Measurements from ENCODE around the gene PLA2G4A. TPM values are rescaled to one million over a fixed set of nuclear protein-coding genes. Genes with fewer than 3 reads are reported as not detected.

PLA2G4A gene
- total RNA-seq, 1 experiment from 2014 or later, result 17.4 TPM

DNA sequence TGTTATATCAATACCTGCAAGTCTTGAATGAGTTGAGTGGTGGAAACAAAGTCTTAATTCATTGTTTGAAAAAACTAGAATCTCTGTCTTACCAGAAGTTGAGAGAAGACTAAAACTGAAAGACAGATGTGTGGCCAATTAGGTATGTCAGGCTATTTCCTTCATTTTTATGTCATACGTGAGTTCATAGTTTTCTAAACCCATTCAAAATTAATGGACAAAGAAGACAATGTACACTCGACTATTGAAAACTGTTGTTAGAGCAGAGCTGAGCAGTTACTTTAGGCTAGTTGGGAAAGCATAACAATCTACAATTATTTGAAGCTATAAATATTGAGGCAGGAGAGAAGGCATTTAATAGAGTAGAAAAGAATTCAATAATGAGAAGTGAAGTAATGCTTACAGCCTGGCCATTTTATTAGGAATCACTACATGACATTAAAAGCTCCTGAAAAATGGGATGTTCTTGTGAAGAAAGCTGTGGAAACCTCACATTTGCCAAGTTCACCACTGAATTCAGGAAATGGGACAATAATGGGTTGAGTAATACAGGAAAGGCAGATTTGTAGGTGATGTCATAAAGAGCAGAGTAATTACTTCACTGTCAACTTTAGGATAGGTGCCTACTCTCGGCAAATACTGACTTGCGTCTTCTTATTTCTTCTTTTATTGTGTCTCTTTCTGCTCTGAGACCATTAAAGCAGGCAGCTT lies 204.4 kb downstream of the PLA2G4A start:
- no peak for DNase-seq (ENCODE audit: low read depth)
- in situ Hi-C loops (cut with HindIII; ENCODE audit: low pct_unique_long_range_greater_than_20kb, low sequenced_read_pairs), result no loop called here

DNA sequence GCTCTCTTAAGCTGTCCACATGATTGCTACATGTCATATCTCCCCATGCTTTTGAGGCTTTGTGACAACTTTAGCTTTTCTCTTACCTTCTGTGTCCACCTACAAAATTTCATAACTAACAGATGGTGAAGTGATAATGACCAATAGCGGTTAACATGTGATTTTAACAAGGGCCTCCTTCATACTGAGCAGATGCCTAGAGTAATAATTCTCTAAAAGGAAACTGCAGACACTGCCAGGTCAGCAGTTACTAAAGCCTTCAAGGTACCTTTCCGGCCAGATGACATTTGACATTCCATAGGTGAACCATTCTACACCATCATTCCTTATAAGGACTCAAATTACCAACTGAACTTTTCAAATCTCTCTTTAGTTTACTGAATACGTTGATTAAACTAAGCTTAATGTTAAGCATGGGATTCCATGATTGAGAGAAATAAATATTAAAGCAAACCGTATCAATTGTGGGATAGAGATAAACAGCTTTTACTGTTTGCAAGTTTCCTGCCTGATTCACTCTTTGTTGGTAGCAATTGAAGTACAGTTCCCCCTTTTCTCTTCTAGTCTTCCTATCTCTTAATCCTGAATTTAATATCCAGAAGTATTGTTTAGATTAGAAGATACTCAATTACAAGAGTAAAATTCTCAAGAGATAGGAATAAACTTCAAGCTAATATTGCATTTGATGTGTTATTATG lies 205.1 kb downstream of the PLA2G4A start:
- DNase-seq (ENCODE audit: low read depth), result no peak
- in situ Hi-C loops (cut with HindIII; ENCODE audit: low pct_unique_long_range_greater_than_20kb, low sequenced_read_pairs), result no loop called here

DNA sequence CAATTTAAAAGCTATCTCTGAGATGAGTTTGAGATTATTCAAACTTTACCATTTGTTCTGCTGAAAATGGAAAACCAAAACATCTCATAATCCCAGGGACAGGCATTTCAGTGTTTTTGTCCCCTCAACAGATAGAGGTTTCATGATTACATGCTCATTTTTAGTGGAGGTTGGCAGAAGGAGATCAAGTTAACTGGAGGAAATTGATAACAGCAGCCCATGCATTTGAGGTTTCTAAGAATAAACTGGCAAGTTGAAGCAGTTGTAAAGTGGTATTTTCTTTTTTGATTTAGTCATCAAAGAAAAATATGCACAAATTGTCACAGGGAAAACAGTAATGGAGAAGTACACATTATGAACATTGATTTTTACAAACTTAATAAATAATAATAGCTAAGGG lies 205.8 kb downstream of the PLA2G4A start:
- no peak for DNase-seq (ENCODE audit: low read depth)
- in situ Hi-C loops (cut with HindIII; ENCODE audit: low pct_unique_long_range_greater_than_20kb, low sequenced_read_pairs), result no loop called here

DNA sequence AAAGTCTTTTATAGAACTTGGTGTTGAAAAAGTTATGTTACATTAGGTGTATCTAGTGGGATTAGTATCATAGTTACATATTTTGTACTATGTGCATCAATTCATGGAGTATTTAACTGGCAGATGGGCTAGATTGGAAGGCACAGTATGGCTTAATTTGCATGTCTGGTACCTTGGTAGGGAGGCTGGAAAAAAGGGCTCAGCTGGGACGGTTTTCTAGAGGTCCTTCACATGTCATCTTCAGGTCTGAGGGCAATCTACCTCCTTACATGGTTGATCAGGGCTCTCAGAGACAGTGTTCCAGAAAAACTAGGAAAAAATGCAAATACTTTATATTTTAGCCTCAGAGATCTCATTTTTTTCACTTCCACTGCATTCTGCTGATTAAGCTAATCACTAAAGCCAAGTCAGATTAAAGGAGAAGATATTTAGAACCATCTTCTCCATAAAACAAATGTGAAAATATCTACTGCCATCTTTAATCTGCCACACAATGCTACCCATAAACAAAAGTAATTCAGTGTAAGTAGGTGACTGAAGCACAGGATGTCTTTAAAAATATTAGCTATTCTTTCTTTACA lies 209.3 kb downstream of the PLA2G4A start:
- in situ Hi-C loops (cut with HindIII; ENCODE audit: low pct_unique_long_range_greater_than_20kb, low sequenced_read_pairs), result no loop called here
- DNase-seq (ENCODE audit: low read depth), result no peak

Other genes starting within 250 kb of the PLA2G4A start
- 0.03 and 0.20 TPM in 2 replicates for gene PTGS2, start 148.5 kb upstream of the PLA2G4A start, total RNA-seq (2014; rRNA removed; shearing (Covaris generic); ENCODE audit: low replicate concordance)